ENCODE data around the gene SRRM4. TPM values are rescaled to one million over a fixed set of nuclear protein-coding genes. Genes with fewer than 3 reads are reported as not detected.

SRRM4 gene
- total RNA-seq, 1 experiment from 2014 or later = 0.96 TPM

- TF ChIP-seq ZSCAN18 (CRISPR knock-in tag; IDR thresholded peaks at IDR 0.05) = no peak
- no peak for TF ChIP-seq AFF4 (CRISPR knock-in tag; IDR thresholded peaks at IDR 0.05; ENCODE audit: borderline replicate concordance)
- TF ChIP-seq FOXP4 (CRISPR knock-in tag; IDR thresholded peaks at IDR 0.05) = no peak
- no peak for TF ChIP-seq IRF1 (CRISPR knock-in tag; IDR thresholded peaks at IDR 0.05)
- TF ChIP-seq FOXK1 (CRISPR knock-in tag; IDR thresholded peaks at IDR 0.05) = no peak
- peaks cover 56% of the 10 kb centered on the region for H3K4me1 Mint-ChIP-seq
- H3K36me3 Mint-ChIP-seq = no peaks in the 10 kb centered on the region
- DNase-seq (ENCODE audit: low spot score) (no peak), ATAC-seq (peak; percentile 23; the same call in 1 of the 2 replicates)
- H3K27ac Mint-ChIP-seq = no peak overlapping the region
- no peaks in the 10 kb centered on the region for H3K9me3 Mint-ChIP-seq
- ChIA-PET POLR2A (interaction anchor here (0.7 kb wide), 1 partner anchor 24 kb away, joined by 3 read pairs; the partner anchor contains the start of gene SRRM4), CTCF (interaction anchor here (1.2 to 5.0 kb wide), 5 partner anchors 16 to 408 kb away, joined by 3 to 43 read pairs (median 7); partner anchors contain the start of gene SRRM4)
- H3K4me3 Mint-ChIP-seq = no peak overlapping the region
- no peaks in the 10 kb centered on the region for H3K27me3 Mint-ChIP-seq (ENCODE audit: low read depth)
Measured at GRCh38 chr12:119005085-119005484, 23.7 kb downstream of the SRRM4 start.

- CTCF ChIA-PET = interaction anchor here (1.0 to 5.0 kb wide), 3 partner anchors 15 to 31 kb away, joined by 3 to 43 read pairs (median 7); partner anchors contain the start of gene SRRM4
- DNase-seq (ENCODE audit: low spot score) (no peak), ATAC-seq (no peak)
- H3K4me1 Mint-ChIP-seq = peaks cover 56% of the 10 kb centered on the region
- no peak overlapping the region for H3K4me3 Mint-ChIP-seq
- POLR2A ChIA-PET = interaction anchor here (2.0 kb wide), 1 partner anchor 24 kb away, joined by 6 read pairs; the partner anchor contains the start of gene SRRM4
- H3K9me3 Mint-ChIP-seq = no peaks in the 10 kb centered on the region
- H3K36me3 Mint-ChIP-seq = no peaks in the 10 kb centered on the region
- H3K27me3 Mint-ChIP-seq (ENCODE audit: low read depth) = no peaks in the 10 kb centered on the region
- no peak for TF ChIP-seq ZNF416 (CRISPR knock-in tag; IDR thresholded peaks at IDR 0.05)
- TF ChIP-seq ZSCAN18 (CRISPR knock-in tag; IDR thresholded peaks at IDR 0.05) = no peak
- TF ChIP-seq TEAD4 (CRISPR knock-in tag; IDR thresholded peaks at IDR 0.05) = no peak
- no peak for TF ChIP-seq MYBL2 (CRISPR knock-in tag; IDR thresholded peaks at IDR 0.05)
- TF ChIP-seq FOXK1 (CRISPR knock-in tag; IDR thresholded peaks at IDR 0.05) = no peak
- TF ChIP-seq ZNF232 (CRISPR knock-in tag; IDR thresholded peaks at IDR 0.05) = no peak
- TF ChIP-seq ZBTB21 (CRISPR knock-in tag; IDR thresholded peaks at IDR 0.05; ENCODE audit: borderline replicate concordance) = no peak
- TF ChIP-seq ATF1 (CRISPR knock-in tag; IDR thresholded peaks at IDR 0.05) = no peak
- TF ChIP-seq RORB (CRISPR knock-in tag; IDR thresholded peaks at IDR 0.05) = no peak
- TF ChIP-seq CREM (CRISPR knock-in tag; IDR thresholded peaks at IDR 0.05) = no peak
- TF ChIP-seq SMAD3 (CRISPR knock-in tag; IDR thresholded peaks at IDR 0.05; ENCODE audit: borderline replicate concordance) = no peak
- no peak for TF ChIP-seq NR1H2 (CRISPR knock-in tag; IDR thresholded peaks at IDR 0.05)
- no peak for TF ChIP-seq AFF4 (CRISPR knock-in tag; IDR thresholded peaks at IDR 0.05; ENCODE audit: borderline replicate concordance)
- TF ChIP-seq ELF4 (CRISPR knock-in tag; IDR thresholded peaks at IDR 0.05; ENCODE audit: low read depth) = no peak
- TF ChIP-seq HMGXB4 (CRISPR knock-in tag; IDR thresholded peaks at IDR 0.05) = no peak
- no peak overlapping the region for H3K27ac Mint-ChIP-seq
Measured at GRCh38 chr12:119005913-119006312, 24.6 kb downstream of the SRRM4 start.

Measured in WTC11 (cell line).